GM21786 (cell line): Measurements from ENCODE around the gene CDYL.

Source experiments
- ATAC-seq: cut with Tn5 transposase; IDR thresholded peaks from one replicate; pipeline ENCODE4 v1.9.1; 2021; ENCODE audit not compliant: unreplicated experiment

The CDYL gene

GRCh38 chr6:4905826-4906225 lies 129.6 kb downstream of the CDYL start:
- no peak for ATAC-seq

- peak; percentile 50 for ATAC-seq
These were observed 130.4 kb downstream of the CDYL start for GRCh38 chr6:4906293-4907276.

GRCh38 chr6:4907602-4908001 lies 131.4 kb downstream of the CDYL start:
- peak; percentile 55 for ATAC-seq

- ATAC-seq = no peak
These were observed 131.9 kb downstream of the CDYL start for GRCh38 chr6:4908062-4908461.

- no peak for ATAC-seq
These were observed 133.0 kb downstream of the CDYL start for GRCh38 chr6:4909063-4909706.

GRCh38 chr6:4910037-4910760 lies 134.0 kb downstream of the CDYL start:
- ATAC-seq = no peak

GRCh38 chr6:4912559-4912958 lies 136.4 kb downstream of the CDYL start:
- ATAC-seq = no peak

GRCh38 chr6:4913705-4914419 lies 137.7 kb downstream of the CDYL start:
- ATAC-seq = no peak

- no peak for ATAC-seq
These were observed 138.4 kb downstream of the CDYL start for GRCh38 chr6:4914420-4915159.

- no peak for ATAC-seq
These were observed 140.9 kb downstream of the CDYL start for GRCh38 chr6:4916954-4917561.

GRCh38 chr6:4920914-4921410 lies 144.8 kb downstream of the CDYL start:
- ATAC-seq = no peak

GRCh38 chr6:4922488-4923037 lies 146.4 kb downstream of the CDYL start:
- no peak for ATAC-seq

- no peak for ATAC-seq
These were observed 146.9 kb downstream of the CDYL start for GRCh38 chr6:4923081-4923480.

- ATAC-seq = no peak
These were observed 148.6 kb downstream of the CDYL start for GRCh38 chr6:4924661-4925271.

GRCh38 chr6:4925580-4925979 lies 149.4 kb downstream of the CDYL start:
- ATAC-seq = no peak

GRCh38 chr6:4928426-4928825 lies 152.2 kb downstream of the CDYL start:
- ATAC-seq = no peak

GRCh38 chr6:4929097-4929718 lies 153.0 kb downstream of the CDYL start:
- ATAC-seq = no peak

- no peak for ATAC-seq
These were observed 154.0 kb downstream of the CDYL start for GRCh38 chr6:4930025-4930691.
